GM12878 (cell line): ENCODE measurements around the gene HMMR. TPM values are rescaled to one million over a fixed set of nuclear protein-coding genes. Genes with fewer than 3 reads are reported as not detected.

Experiments
- ATAC-seq: fragments of 200-7000 bp; cut with Tn5 transposase; 3 replicates; pipeline ENCODE4 v1.9.1; 2020; ENCODE audit warnings: mild to moderate bottlenecking, moderate library complexity
- BruUV-seq: library from RNA; stranded (reverse); fragments of 400-500 nt; replicated peaks from 2 replicates; lab custom pipeline; 2021; lab: Mats Ljungman, UMichigan
- CTCF ChIA-PET: fragments of 300-600 bp; sonication (Branson Sonifier 250); formaldehyde crosslinking; extraction: SDS; loops from one replicate; lab custom pipeline; 2021; ENCODE audit warnings: inconsistent platforms; lab: Yijun Ruan, JAX
- POLR2A ChIA-PET: fragments of 350-600 bp; formaldehyde crosslinking; extraction: SDS; loops from one replicate; lab custom pipeline; 2021; ENCODE audit warnings: inconsistent platforms; lab: Charles Lee
- RAD21 ChIA-PET: fragments of 300-600 bp; sonication (Branson Sonifier 250); formaldehyde crosslinking; loops from one replicate; lab custom pipeline; 2023; ENCODE audit warnings: antibody characterized with exemption; ENCODE audit not compliant: unreplicated experiment; lab: Charles Lee
- SMC1A ChIA-PET: fragments of 300-600 bp; sonication (Branson Sonifier 250); formaldehyde crosslinking; loops from one replicate; lab custom pipeline; 2023; ENCODE audit not compliant: unreplicated experiment, uncharacterized antibody; lab: Charles Lee
- DNase-seq: peaks from one replicate; pipeline ENCODE4 v3.0.0-alpha.2; 2011; ENCODE audit warnings: low read depth, low spot score
- FAIRE-seq: peaks from 3 replicates; lab custom pipeline; 2011; peaks lifted over from hg19 to GRCh38; lab: Jason Lieb, UNC
- H2AFZ ChIP-seq: 2 replicates; pipeline ENCODE4 v1.6.0; 2011; ENCODE audit warnings: low read depth, low read length, control low read depth; ENCODE audit not compliant: control insufficient read depth
- H3K27ac ChIP-seq: 2 replicates; pipeline ENCODE4 v1.5.1; 2011; ENCODE audit warnings: control low read depth; ENCODE audit not compliant: control insufficient read depth, insufficient read depth
- H3K27me3 ChIP-seq, 2 experiments: replicated peaks in 1 of 2; 2 replicates each; pipeline versions ENCODE4 v1.6.0 to v1.6.1; 2011; ENCODE audit warnings: low read length in 1 of 2; ENCODE audit not compliant: control insufficient read depth in 2 of 2, insufficient read depth in 2 of 2
- H3K36me3 ChIP-seq, 2 experiments: 2 replicates each; pipeline ENCODE4 v1.5.1; 2011; ENCODE audit warnings: low read length in 1 of 2; ENCODE audit not compliant: control insufficient read depth in 2 of 2, insufficient read depth in 2 of 2
- H3K4me1 ChIP-seq: 2 replicates; pipeline ENCODE4 v1.6.1; 2011; ENCODE audit warnings: mild to moderate bottlenecking, low read length, moderate library complexity, mixed read lengths; ENCODE audit not compliant: control insufficient read depth, insufficient read depth
- H3K4me2 ChIP-seq: 2 replicates; pipeline ENCODE4 v1.6.0; 2011; ENCODE audit warnings: control low read depth; ENCODE audit not compliant: control insufficient read depth, insufficient read depth
- H3K4me3 ChIP-seq: fragments of 200-600 bp; sonication (generic); 2 replicates; pipeline ENCODE4 v1.5.1; 2016
- H3K79me2 ChIP-seq: 2 replicates; pipeline ENCODE4 v1.6.0; 2011; ENCODE audit warnings: low read length; ENCODE audit not compliant: control insufficient read depth, insufficient read depth
- H3K9ac ChIP-seq: 2 replicates; pipeline ENCODE4 v1.8.0; 2011; ENCODE audit warnings: low read length, control low read depth, mixed read lengths; ENCODE audit not compliant: control insufficient read depth, insufficient read depth
- H3K9me3 ChIP-seq: replicated peaks from 3 replicates; pipeline ENCODE4 v1.5.1; 2011; ENCODE audit warnings: mild to moderate bottlenecking, low read length; ENCODE audit not compliant: control insufficient read depth, insufficient read depth
- H4K20me1 ChIP-seq: 2 replicates; pipeline ENCODE4 v1.6.0; 2011; ENCODE audit not compliant: control insufficient read depth, insufficient read depth
- BRCA1 ChIP-seq: IDR thresholded peaks from 2 replicates; pipeline ENCODE4 v1.6.1; 2011; ENCODE audit warnings: low read depth, low read length, improper control_type of control experiment
- DPF2 ChIP-seq: fragments of 450-650 bp; IDR thresholded peaks from 2 replicates; pipeline ENCODE4 v1.6.1; 2017; ENCODE audit warnings: mild to moderate bottlenecking
- GATAD2B ChIP-seq: fragments of 450-650 bp; conservative IDR thresholded peaks from 2 replicates; pipeline ENCODE4 v1.6.1; 2017; ENCODE audit warnings: low read depth, mild to moderate bottlenecking, moderate library complexity
- HDGF ChIP-seq: fragments of 450-650 bp; IDR thresholded peaks from 2 replicates; pipeline ENCODE4 v1.6.1; 2016; ENCODE audit warnings: antibody characterized with exemption
- MEF2B ChIP-seq: fragments of 450-650 bp; IDR thresholded peaks from 2 replicates; pipeline ENCODE4 v1.6.1; 2018; ENCODE audit warnings: mild to moderate bottlenecking, moderate library complexity; ENCODE audit not compliant: partially characterized antibody, poor library complexity, severe bottlenecking
- NFYA ChIP-seq: IDR thresholded peaks from 2 replicates; pipeline ENCODE4 v1.6.1; 2011; ENCODE audit warnings: low read depth, mild to moderate bottlenecking, low read length, improper control_type of control experiment, borderline replicate concordance
- POLR2A ChIP-seq: IDR thresholded peaks from 2 replicates; pipeline ENCODE4 v1.6.1; 2011; ENCODE audit warnings: low read depth, mild to moderate bottlenecking, low read length
- SIX5 ChIP-seq: IDR thresholded peaks from 2 replicates; pipeline ENCODE4 v1.6.1; 2011; ENCODE audit warnings: mild to moderate bottlenecking, low read depth, low read length, moderate library complexity; ENCODE audit not compliant: severe bottlenecking
- ZNF207 ChIP-seq: fragments of 450-650 bp; IDR thresholded peaks from 2 replicates; pipeline ENCODE4 v1.6.1; 2014; ENCODE audit warnings: antibody characterized with exemption, mild to moderate bottlenecking, borderline replicate concordance
- ZNF384 ChIP-seq: IDR thresholded peaks from 2 replicates; pipeline ENCODE4 v1.6.1; 2012; ENCODE audit warnings: low read depth, mild to moderate bottlenecking, low read length, improper control_type of control experiment, borderline replicate concordance
- WGBS: methylation state at CpG from one replicate; pipeline ENCODE4 v1.1.6; 2016; ENCODE audit warnings: low lambda C conversion rate; ENCODE audit not compliant: insufficient replicate concordance, insufficient coverage; ENCODE audit errors: missing lambda C conversion rate; 5-methylcytosine and 5-hydroxymethylcytosine counted together
- in situ Hi-C: fragments of 300-500 bp; cut with MboI; formaldehyde crosslinking; loops from 9 replicates; pipeline ENCODE4 v1.14.3; 2018; ENCODE audit warnings: mixed read lengths
- intact Hi-C: fragments of 100-400 bp; cut with micrococcal nuclease; formaldehyde crosslinking; loops from one replicate; pipeline ENCODE4 v1.14.2; 2022; ENCODE audit not compliant: unreplicated experiment
- polyA plus RNA-seq, 11 experiments: library from polyadenylated mRNA; depleted of rRNA in 4 of 11; unstranded in 6 of 11; stranded (reverse) in 5 of 11; fragments of >200 nt; fragmentation: Nextera tagmentation in 4 of 11; fragmentation: Illumina TruSeq in 1 of 11; extraction: Ambion mirVana in 4 of 11; extraction: Trizol in 1 of 11; gene quantifications; 1 replicate in 1 of 11; 2 replicates in 10 of 11; pipeline versions ENCODE4 v1.2.1 to v1.2.3, GENCODE V29; 2011 to 2016; ENCODE audit warnings: inconsistent platforms in 2 of 11, missing spikeins in 2 of 11, low read depth in 1 of 11
- total RNA-seq, 4 experiments: library from RNA; depleted of rRNA in 3 of 4; stranded (reverse); fragments of >200 nt in 3 of 4; fragmentation: Illumina TruSeq in 1 of 4; extraction: Trizol in 1 of 4; gene quantifications; 2 replicates each; pipeline versions ENCODE4 v1.2.1 to v1.2.3, GENCODE V29; 2013 to 2021

The HMMR gene
- total and polyA plus RNA-seq, 10 of the 15 experiments (the other 5 are each of a cell fraction or from before 2014, with no cell fraction given): 44.1 to 122 (median 64.2) TPM

GRCh38 chr5:163531272-163531671, 70.8 kb downstream of the HMMR start:
- Histone ChIP-seq H2AFZ (no peak overlapping the region), H3K4me2 (no peak overlapping the region), H3K9ac (no peak overlapping the region), H3K4me3 (no peak overlapping the region), H3K79me2 (no peaks in the 10 kb centered on the region), H3K27me3 (no peaks in the 10 kb centered on the region), H3K4me1 (no peaks in the 10 kb centered on the region), H3K9me3 (no peaks in the 10 kb centered on the region), H4K20me1 (no peaks in the 10 kb centered on the region), H3K27ac (no peak overlapping the region), H3K36me3 (no peaks in the 10 kb centered on the region)
- in situ Hi-C loops (no loop called here), intact Hi-C loops (no loop called here)
- 40% methylated on average over 3 of the region's 3 CpGs for WGBS
- FAIRE-seq (no peak), DNase-seq (no peak), ATAC-seq (no peak)
- no peak for TF ChIP-seq MEF2B
- no peak for TF ChIP-seq HDGF
- no peak for TF ChIP-seq ZNF207
- no peak for TF ChIP-seq GATAD2B
- TF ChIP-seq DPF2: no peak
- TF ChIP-seq BRCA1: no peak
- no peak for TF ChIP-seq POLR2A
- TF ChIP-seq NFYA: no peak
- TF ChIP-seq SIX5: no peak
- TF ChIP-seq ZNF384: no peak
- ChIA-PET POLR2A (no interaction called here), RAD21 (no interaction called here), CTCF (no interaction called here), SMC1A (interaction anchor here (0.7 to 1.1 kb wide), 2 partner anchors 92 to 123 kb away, joined by 3 to 4 read pairs; no protein-coding TSS in a partner anchor)
- BruUV-seq: no TSS peak
